ENCODE measurements around the gene F10.

- TF ChIP-seq ZNF331 (CRISPR knock-in tag; IDR thresholded peaks at IDR 0.05; ENCODE audit: low read depth) (no peak), CTCF (conservative IDR thresholded peaks at IDR 0.05; ENCODE audit: low read depth in 2 of 2) (no peak), EZH2 (IDR thresholded peaks at IDR 0.05; ENCODE audit: low read depth, unreplicated experiment) (no peak), EZH2phosphoT487 (IDR thresholded peaks at IDR 0.05; ENCODE audit: unreplicated experiment) (no peak), POLR2AphosphoS5 (IDR thresholded peaks at IDR 0.05; ENCODE audit: low read depth) (no peak), ZNF114 (CRISPR knock-in tag; IDR thresholded peaks at IDR 0.05) (no peak), JUNB (IDR thresholded peaks at IDR 0.05; ENCODE audit: unreplicated experiment) (no peak)
- TF ChIP-seq, protein P1, sequence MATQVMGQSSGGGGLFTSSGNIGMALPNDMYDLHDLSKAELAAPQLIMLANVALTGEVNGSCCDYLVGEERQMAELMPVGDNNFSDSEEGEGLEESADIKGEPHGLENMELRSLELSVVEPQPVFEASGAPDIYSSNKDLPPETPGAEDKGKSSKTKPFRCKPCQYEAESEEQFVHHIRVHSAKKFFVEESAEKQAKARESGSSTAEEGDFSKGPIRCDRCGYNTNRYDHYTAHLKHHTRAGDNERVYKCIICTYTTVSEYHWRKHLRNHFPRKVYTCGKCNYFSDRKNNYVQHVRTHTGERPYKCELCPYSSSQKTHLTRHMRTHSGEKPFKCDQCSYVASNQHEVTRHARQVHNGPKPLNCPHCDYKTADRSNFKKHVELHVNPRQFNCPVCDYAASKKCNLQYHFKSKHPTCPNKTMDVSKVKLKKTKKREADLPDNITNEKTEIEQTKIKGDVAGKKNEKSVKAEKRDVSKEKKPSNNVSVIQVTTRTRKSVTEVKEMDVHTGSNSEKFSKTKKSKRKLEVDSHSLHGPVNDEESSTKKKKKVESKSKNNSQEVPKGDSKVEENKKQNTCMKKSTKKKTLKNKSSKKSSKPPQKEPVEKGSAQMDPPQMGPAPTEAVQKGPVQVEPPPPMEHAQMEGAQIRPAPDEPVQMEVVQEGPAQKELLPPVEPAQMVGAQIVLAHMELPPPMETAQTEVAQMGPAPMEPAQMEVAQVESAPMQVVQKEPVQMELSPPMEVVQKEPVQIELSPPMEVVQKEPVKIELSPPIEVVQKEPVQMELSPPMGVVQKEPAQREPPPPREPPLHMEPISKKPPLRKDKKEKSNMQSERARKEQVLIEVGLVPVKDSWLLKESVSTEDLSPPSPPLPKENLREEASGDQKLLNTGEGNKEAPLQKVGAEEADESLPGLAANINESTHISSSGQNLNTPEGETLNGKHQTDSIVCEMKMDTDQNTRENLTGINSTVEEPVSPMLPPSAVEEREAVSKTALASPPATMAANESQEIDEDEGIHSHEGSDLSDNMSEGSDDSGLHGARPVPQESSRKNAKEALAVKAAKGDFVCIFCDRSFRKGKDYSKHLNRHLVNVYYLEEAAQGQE (IDR thresholded peaks at IDR 0.05; ENCODE audit: unreplicated experiment): no peak
These were observed 38.8 kb downstream of the F10 start for GRCh38 chr13:113161433-113161832.

All from GM23338 (cell line).